ENCODE measurements around the gene GNB3. TPM values are rescaled to one million over a fixed set of nuclear protein-coding genes. Genes with fewer than 3 reads are reported as not detected.

The GNB3 gene
- total and polyA plus RNA-seq, 9 of the 15 experiments (the other 6 are each of a cell fraction or from before 2014, with no cell fraction given) = 1.4 to 5.8 (median 2.0) TPM

DNA sequence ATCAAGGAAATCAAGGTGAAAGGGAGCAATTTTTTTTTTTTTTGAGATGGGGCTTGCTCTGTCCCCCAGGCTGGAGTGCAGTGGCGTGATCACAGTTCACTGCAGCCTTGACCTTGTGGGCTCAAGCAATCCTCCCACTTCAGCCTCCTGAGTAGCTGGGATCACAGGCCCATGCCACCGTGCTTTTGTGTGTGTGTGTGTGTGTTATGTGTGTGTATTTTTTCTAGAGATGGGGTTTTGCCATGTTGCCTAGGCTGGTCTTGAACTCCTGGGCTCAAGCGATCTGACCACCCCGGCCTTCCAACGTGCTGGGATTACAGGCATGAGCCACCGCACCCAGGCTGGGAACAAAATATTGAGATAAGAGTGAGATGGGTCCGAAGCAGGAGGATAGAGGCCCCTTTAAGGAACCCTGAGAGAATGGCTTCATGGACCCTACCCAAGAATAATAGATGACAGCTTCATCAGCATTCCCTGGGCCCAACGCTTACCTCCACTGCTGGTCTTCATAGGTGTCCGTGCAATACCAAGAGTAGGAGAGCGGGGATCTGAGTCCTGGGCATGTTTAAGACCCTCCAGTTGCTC, 9.3 kb downstream of the GNB3 start (continued):
- TF ChIP-seq POLR3G (IDR thresholded peaks at IDR 0.05; ENCODE audit: extremely low read depth, insufficient read length, insufficient replicate concordance) = no peak
- no peak for TF ChIP-seq ZNF436 (CRISPR knock-in tag; IDR thresholded peaks at IDR 0.05)
- no peak for TF ChIP-seq ZEB2 (IDR thresholded peaks at IDR 0.05)
- TF ChIP-seq SPI1 (IDR thresholded peaks at IDR 0.05; ENCODE audit: borderline replicate concordance, low read depth, low read length) = no peak
- TF ChIP-seq, protein P1, sequence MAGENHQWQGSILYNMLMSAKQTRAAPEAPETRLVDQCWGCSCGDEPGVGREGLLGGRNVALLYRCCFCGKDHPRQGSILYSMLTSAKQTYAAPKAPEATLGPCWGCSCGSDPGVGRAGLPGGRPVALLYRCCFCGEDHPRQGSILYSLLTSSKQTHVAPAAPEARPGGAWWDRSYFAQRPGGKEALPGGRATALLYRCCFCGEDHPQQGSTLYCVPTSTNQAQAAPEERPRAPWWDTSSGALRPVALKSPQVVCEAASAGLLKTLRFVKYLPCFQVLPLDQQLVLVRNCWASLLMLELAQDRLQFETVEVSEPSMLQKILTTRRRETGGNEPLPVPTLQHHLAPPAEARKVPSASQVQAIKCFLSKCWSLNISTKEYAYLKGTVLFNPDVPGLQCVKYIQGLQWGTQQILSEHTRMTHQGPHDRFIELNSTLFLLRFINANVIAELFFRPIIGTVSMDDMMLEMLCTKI (IDR thresholded peaks at IDR 0.05; ENCODE audit: partially characterized antibody) = no peak
- TF ChIP-seq RBM17 (IDR thresholded peaks at IDR 0.05; ENCODE audit: borderline replicate concordance, low read depth, low read length) = no peak
- TF ChIP-seq ZBTB43 (CRISPR knock-in tag; IDR thresholded peaks at IDR 0.05) = no peak
- no peak for TF ChIP-seq ZNF212 (CRISPR knock-in tag; IDR thresholded peaks at IDR 0.05)
- no peak for TF ChIP-seq ZC3H8 (IDR thresholded peaks at IDR 0.05)
- TF ChIP-seq KAT8 (IDR thresholded peaks at IDR 0.05; ENCODE audit: low read depth) = no peak
- TF ChIP-seq FOXO4 (CRISPR knock-in tag; IDR thresholded peaks at IDR 0.05) = no peak
- no peak for TF ChIP-seq XRCC4 (IDR thresholded peaks at IDR 0.05; ENCODE audit: extremely low read depth, insufficient read depth, insufficient read length)
- TF ChIP-seq, protein P2, sequence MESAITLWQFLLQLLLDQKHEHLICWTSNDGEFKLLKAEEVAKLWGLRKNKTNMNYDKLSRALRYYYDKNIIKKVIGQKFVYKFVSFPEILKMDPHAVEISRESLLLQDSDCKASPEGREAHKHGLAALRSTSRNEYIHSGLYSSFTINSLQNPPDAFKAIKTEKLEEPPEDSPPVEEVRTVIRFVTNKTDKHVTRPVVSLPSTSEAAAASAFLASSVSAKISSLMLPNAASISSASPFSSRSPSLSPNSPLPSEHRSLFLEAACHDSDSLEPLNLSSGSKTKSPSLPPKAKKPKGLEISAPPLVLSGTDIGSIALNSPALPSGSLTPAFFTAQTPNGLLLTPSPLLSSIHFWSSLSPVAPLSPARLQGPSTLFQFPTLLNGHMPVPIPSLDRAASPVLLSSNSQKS (CRISPR knock-in tag; IDR thresholded peaks at IDR 0.05) = no peak

Measured in K562 (cell line).